HG03378 (cell line): Measurements from ENCODE around the gene PRDX2.

Source experiments
- ATAC-seq: cut with Tn5 transposase; IDR thresholded peaks from one replicate; pipeline ENCODE4 v1.9.1; 2021; ENCODE audit warnings: mild to moderate bottlenecking, moderate library complexity; ENCODE audit not compliant: unreplicated experiment

The PRDX2 gene

DNA sequence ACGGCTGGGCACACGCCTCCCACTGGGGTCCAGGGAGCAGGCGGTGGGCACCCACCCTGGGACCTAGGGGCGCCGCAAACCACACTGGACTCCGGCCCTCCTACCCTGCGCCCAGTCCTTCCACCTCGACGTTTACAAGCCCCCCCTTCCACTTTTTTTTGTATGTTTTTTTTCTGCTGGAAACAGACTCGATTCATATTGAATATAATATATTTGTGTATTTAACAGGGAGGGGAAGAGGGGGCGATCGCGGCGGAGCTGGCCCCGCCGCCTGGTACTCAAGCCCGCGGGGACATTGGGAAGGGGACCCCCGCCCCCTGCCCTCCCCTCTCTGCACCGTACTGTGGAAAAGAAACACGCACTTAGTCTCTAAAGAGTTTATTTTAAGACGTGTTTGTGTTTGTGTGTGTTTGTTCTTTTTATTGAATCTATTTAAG lies 8.7 kb downstream of the PRDX2 start:
- ATAC-seq, result no peak

GRCh38 chr19:12792051-12792852 lies 9.3 kb downstream of the PRDX2 start:
- ATAC-seq, result no peak

GRCh38 chr19:12791345-12792050 lies 10.1 kb downstream of the PRDX2 start, which contains the start of gene JUNB:
JUNB (plus strand) TSS chr19:12791486; CDS start chr19:12791772, 286 bp downstream.
- no peak for ATAC-seq

- no peak for ATAC-seq
Observed at GRCh38 chr19:12790628-12791344, 10.8 kb downstream of the PRDX2 start.

DNA sequence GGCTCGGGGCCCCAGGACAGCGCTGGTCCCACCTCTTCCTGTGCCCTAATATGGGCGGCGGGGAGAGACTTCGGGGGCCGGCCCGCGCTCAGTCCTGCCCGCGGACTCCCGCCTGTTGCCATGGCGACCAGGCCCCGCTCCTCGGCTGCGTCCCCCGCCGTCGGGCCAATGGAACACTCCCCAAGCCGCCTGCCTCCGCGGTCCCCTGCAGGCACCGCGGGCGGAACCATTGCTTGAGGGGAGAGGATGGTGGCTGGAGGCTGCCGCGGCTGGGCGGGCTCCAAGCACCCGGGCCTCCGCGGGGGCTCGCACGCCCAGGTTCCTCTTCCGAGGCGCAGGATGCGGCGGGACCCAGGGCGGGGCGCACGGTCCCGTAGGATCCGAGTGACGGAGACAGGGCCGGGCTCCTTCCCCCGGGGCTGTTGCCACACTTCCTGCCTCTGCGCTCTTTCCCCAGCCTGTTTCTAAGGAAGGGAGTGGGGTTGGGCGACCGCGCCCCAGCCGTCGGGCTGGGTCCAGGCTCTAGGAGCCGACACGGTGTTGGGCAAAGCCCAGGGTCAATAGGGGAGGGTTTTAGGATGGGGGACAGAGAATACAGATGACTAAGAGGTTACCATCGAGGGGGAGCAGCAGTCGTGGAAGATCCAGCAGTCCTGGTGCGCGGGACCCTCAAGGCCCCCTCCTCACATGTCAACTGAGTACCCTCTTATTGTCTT lies 11.5 kb downstream of the PRDX2 start:
- peak; percentile 29 for ATAC-seq

- ATAC-seq, result no peak
Observed at GRCh38 chr19:12789098-12789903, 12.3 kb downstream of the PRDX2 start.

DNA sequence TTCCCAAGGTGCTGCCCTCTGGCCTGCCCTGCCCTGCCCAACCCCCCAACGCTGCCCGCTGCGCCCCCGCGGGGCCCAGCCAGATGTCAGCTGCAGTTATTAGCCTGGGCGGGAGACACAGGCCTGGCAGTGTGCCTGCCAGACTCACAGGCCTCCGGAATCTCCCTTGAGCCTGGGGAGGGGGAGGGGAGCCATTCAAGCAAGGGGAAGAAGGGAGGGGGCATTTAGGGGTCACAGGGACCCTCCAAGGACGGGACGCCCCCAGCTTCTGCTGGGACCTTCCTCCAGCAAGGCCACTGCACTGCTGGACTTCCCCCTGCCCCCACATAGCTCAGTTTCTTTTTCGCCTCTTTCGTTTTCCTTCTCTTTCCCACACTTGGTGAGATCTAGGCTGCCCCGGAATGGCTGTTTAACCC lies 12.9 kb downstream of the PRDX2 start:
- ATAC-seq, result no peak

GRCh38 chr19:12788042-12788681 lies 13.4 kb downstream of the PRDX2 start:
- ATAC-seq, result no peak

DNA sequence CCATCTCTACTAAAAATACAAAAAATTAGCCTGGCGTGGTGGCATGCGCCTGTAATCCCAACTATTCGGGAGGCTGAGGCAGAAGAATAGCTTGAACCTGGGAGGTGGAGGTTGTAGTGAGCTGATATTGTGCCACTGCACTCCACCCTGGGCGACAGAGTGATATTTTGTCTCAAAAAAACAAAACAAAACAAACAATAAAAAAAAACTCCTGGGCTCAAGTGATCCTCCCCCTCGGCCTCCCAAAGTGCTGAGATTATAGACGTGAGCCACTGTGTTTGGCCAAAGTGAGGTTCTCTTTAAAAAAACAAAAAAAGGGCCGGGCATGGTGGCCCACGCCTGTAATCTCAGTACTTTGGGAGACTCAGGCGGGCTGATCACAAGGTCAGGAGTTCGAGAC lies 14.1 kb downstream of the PRDX2 start:
- ATAC-seq, result no peak

- ATAC-seq, result no peak
Observed at GRCh38 chr19:12786952-12787351, 14.6 kb downstream of the PRDX2 start.

DNA sequence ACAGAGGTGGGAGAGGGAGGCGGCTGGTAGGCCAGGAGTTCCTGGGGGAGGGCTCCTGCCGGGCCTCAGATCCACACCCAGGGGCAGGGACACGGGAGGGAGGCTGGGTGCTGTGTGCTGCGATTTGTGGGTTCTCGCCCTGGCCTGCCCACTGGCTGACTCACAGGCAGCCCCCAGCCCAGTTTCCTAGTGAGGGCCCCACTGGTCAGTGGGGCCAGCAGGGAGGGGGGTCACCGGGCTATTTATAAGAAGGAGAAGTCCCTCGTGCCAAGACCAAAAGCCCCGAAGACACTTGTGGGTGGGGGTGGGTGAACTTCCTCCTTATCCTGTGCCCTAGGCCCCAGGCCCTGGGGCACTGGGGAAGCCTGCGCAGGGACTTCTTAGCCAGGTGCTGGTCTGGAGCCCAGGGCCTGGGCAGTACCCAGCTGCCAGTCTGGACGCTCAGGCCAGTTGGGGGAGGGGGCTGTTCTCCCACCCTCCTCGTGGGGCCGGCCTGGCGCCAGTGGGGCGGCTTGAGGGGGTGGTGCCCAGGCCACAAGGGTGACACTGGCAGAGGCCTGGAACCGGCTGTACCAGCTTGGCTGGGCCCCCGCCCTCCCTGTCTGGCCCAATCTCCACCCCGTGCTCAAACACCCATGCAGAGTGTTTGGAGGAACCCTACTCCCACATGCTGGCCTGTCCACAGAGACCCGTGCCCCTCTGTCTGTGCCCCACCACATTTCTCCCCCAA lies 15.3 kb downstream of the PRDX2 start:
- no peak for ATAC-seq

DNA sequence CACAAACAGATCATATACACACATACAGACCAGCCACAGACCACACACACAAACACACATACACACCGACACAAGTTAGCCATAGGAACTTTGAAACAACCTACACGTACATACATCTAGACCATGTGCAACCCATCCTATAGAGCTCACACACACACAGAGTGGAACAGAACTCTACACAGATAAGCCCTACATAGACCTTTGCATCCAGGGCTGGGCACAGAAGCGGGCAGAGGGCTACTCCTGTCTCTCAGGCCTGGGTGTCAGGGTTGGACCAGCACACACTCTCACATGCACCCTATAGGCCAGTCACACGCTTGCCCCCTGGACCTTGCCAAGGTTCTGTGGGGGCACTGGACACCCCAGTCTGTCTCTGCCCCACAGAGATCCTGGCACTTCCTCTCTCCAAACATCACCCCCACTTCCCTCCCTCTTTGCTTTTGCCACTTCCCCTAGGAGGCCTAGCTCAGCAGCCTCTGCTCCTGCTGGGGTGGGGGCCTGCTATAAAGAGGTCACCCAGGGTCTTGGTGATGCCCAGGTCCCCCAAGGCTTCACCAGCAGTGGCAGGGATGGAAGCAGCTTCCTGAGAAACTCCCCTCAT lies 16.1 kb downstream of the PRDX2 start:
- no peak for ATAC-seq

- no peak for ATAC-seq
Observed at GRCh38 chr19:12784871-12785430, 16.6 kb downstream of the PRDX2 start.

DNA sequence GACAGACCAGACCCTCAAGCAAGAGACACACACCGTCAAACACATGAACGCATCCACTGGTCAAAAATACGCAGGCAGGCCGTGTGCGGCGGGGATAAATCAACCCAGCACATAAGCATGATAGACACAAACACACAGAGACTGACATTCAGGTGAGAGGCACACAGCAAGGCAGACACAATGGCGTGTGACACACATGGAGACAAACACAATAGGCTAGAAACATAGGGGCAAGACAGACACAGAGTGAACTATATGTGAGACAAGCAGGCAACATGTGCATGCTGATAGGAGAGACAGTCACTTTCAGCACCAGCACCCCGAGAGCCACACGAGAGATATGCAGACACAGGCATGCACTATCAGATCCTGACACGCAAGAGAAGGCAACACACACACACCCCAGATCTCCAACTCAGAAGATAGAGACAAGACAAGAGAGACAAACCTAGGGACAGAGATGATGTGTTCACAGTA lies 17.2 kb downstream of the PRDX2 start:
- no peak for ATAC-seq

DNA sequence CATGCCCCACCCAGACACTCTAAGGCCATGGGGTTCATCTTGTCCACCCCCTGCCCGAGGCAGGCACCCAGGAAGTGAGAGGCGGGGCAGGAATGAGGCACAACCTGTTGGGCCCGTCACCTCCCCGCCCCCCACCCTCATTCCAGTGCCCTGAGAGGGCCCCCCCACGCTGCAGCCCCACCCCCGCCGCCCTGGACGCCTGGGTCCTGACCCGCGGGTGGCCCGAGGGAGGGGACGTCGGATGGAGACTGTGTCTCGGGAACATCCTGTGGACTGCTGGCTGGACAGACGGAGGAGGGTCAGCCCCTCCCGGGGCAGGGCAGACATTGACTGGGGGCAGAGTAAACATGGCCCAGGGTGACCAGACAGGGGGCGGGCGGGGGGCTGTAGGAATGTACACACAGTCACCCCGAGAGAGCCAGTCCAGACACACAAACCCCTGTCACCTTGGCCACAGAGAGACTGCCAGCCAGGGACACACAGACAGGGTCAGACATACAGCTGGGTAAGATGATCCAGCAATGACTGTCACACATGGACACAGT lies 17.7 kb downstream of the PRDX2 start:
- ATAC-seq, result no peak

GRCh38 chr19:12783291-12783848 lies 18.2 kb downstream of the PRDX2 start:
- no peak for ATAC-seq
